Suppressor macrophage treated with lipopolysaccharide for 1 hour (primary cell): Measurements from ENCODE around the gene OPCML.
A peak's percentile ranks its signal among the peaks of the same experiment; 100 is the strongest.

Experiments
- DNase-seq, 3 donors: peaks; one replicate each; pipeline ENCODE4 v3.0.0-alpha.2; 2020 to 2022

OPCML gene

DNA sequence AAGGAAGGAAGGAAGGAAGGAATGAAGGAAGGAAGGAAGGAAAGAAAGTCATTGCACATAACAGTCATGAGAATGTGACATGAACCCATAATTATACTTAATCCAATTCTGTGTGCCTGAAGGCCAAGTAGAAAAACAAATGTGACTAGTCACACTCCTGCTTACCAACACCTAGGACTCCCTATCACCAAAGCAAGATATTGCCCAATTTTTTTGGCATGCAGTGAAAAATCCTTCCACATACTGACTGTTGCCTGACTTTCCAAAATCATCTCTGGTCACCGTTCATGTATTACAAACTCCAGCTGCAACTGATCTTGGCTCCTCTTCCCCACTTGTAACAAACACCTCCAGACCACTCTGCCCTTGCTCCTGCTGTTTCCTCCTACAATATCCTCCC lies 516.8 kb downstream of the OPCML start:
- DNase-seq = no peak

DNA sequence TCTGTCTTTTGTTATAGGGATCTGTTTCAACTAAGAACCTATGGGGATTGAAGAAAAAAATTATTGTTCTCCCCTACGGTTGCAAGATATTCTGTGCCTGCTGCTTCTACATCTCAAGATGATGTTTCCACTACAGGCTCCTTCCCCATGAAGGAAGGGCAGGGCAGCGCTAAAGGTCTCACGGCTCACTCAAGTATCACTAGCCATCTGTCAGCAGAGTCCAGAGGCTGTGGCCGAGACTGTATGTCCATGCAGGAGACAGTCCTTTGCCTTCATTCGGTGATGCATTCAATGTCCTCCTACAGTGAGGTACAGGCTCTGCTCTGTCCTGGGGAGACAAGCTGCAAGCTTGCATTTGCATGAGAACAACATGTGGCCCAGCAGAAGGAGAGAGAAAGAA lies 518.0 kb downstream of the OPCML start:
- no peak for DNase-seq

DNA sequence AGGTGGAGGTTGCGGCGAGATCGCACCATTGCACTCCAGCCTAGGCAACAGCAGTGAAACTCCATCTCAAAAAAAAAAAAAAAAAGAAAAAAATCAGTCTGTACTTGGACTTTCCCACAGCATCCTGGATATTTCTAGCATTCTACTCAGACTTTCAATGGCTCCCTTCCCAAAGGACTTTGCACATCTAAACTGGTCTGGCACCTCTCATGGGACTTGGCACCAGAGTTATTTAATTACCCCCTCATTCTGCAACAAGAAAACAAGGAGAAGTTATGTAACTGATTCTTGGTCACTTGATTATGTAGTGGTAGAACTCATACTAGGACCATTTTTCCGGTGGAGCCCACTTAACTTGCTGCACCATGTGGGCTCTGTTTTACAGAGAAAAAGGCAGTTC lies 519.5 kb downstream of the OPCML start:
- no peak for DNase-seq

DNA sequence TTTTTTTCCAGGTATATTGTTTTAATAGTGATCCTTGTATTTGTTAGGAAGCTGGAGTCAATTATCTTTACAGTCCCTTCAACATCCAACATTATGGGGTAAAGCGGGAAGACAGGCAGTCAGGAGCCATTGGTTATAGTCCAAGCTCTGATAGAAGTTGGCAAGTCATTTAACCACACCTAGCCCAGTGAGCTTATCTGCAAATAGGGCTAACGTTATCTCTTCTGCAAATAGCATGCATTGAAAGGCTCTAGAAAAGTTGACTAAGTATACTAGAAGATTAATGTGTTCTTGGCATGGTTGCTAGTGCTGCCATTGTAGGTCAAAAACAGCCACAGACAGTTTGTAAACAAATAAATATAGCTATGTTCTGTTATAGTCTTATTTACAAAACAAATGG lies 520.7 kb downstream of the OPCML start:
- no peak for DNase-seq

DNA sequence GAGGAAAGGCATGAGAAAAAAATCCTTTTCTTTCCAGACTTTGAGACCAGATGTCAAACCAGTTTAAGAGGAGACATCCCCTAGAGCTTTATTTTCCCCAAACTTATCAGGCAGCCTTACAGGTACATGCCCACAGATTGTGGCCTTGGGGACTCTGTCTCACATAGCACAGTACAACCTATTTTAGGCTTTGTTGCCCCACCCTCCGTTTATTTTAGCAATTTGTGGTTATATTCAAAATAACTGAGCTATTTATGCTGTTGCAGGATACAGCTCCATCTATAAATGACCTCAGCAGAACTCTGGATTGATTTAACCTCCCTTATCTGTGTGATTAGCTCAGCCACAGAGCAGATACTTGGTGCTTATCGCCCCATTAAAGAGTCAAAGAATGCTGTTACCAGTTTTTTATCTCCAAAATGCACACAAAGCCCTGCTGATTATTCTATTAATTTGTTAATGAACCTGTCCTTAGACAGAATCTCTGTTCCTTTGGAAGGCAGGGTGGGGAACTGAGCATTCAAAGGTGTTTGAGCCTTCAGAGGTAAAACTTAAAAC lies 525.2 kb downstream of the OPCML start:
- DNase-seq = no peak

DNA sequence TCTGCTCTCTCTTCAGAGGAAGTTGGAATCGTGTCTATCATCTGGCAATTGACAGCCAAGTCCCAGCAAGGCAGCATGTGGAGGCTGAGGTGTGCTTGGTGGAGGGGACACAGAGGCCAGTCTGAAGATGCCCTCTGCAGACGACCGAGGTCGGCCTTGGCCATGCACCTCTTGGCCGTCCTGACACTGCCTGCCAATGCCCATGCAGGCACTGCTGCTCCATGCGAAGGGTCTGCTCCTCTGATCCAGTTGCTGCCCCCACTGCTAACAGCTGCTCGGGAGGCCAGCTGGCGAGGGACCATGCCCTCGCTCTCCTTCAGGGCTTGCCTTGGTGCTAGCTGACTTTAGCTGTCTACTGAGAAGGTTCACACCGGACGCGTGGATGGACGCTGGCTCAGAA lies 527.9 kb downstream of the OPCML start:
- DNase-seq = no peak

DNA sequence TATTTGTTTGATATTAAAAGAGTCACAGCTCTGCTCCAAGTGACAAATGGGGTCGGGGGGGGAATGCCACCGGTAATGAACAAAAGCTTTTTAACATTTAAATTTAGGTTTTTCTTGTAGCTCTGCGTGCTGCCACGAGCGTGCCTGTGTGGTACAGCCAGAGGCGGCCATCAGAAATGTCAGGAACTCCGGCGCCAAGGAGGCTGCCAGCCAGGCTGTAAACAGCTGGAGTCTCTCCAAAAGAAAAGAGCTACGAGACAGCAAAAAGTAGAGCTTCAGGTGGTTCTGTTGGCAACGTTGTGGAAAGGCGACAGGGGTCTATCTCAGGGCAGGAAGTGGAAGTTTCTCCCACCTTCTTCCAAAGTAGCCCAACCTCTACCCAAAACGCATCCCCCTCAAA lies 532.8 kb downstream of the OPCML start:
- no peak for DNase-seq

DNA sequence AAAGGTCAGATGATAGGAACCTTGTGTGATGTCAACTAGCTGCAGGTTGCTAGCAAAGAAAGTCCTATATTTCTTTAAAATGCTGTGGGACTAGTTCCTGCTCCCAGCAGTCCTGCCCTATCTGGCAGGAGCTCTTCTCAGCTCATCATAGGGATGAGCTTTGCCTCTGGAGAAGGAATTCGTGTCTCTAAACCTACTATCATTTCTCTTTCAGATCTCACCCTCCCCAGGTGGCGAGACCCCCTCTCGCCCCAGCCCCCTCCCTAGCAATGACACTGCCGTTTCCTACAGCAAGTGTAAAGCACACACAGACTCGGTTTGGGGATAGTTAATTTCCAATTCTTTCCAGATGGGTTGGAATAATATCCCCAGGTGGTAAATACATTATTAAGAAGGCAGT lies 533.3 kb downstream of the OPCML start:
- no peak for DNase-seq

DNA sequence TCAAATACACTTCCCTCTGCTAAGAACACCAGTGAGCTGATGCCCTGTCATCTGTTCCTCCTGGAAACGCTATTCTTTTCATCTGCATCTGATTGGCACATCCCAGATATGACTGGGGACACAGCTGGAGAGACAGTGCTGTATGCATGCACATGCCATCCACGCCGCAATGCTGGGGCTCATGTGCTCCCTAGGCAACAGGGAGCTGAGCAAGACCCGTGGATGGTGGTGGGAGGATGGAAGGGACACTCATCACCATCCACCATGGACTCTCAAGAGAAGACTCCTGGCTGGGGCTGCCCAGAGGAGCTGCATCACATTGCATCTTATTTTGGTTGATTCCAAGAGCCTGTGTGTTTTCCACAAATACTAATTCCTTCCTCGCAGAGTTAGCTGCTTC lies 534.9 kb downstream of the OPCML start:
- DNase-seq = no peak

DNA sequence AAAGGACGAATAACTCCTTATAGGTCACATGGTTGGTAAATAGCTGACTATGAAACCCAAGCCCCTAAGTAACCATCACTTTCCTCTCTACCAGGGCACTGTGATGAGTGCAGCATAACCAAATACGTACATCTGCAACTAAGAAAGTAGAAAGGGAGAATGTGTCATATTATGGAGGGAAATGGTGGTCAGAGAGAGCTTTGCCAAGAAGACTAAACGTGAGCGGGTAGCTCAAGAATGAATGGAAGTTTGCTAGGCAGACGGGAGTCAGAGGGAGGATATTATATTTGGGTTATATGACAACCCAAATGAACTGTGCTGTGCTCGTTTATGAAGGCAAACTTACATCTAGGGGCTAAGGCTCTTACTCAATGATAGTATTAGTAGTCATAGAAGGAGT lies 537.3 kb downstream of the OPCML start:
- DNase-seq = no peak

DNA sequence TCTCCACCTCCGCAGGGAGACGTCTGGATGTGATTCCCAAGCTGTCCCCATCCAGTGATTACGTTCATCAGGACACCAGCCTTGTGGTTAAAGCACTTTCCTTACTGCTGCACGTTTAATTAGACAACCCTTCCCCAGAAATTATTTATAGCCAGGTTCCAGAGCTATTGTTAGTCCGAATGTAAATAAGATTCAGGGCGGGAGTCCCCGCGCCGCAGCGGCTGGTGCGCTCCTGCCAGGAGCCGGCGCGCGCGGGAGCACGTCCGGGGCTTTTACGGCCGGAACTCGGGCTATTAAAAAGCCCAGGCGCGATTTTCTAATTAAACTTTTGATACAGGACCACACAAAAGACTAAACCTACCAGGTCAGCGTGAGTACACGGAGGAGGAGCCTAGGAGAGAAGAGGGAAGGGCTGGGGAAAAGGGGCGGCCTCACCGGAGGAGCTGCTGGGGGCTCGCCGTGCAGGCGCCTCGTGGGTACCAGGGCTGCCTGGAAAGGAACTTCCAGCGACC lies 538.3 kb downstream of the OPCML start:
- DNase-seq = no peak

DNA sequence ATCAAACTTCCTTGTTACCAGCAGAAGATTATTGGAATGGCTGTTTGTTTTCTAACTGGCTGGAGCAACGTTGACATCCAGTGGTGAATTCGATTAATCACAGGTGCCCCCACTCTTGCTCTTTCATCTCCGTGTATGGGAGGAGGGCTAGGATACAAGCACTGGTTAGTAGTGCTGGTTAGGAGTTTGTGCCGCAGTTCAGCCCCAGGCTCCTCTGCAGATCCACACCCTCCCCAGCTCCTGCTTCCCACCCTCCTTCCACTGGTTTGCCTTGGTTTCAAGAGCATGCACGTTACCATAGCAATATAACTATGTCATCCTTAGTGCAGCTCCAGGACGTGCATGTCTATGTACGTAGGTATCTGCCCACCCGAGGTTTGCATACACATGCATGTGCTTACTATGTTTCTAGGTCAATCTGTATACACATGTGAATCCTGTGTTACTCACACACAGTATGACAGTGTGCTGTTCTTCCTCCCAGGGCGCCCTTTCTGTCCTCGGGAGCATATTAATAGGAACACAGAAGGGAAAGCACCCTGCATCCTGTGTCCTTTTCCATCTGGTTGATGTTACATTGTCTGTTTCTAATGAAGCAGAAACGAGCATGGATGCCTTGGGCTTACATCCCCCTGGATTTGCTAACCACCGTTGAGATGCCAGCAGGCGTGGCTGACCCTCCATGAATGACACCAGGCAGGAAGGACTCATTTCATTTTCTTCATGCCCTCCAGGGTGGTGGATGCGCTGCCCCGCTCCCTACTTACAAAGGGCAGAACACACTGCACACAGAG lies 539.3 kb downstream of the OPCML start:
- DNase-seq = no peak

DNA sequence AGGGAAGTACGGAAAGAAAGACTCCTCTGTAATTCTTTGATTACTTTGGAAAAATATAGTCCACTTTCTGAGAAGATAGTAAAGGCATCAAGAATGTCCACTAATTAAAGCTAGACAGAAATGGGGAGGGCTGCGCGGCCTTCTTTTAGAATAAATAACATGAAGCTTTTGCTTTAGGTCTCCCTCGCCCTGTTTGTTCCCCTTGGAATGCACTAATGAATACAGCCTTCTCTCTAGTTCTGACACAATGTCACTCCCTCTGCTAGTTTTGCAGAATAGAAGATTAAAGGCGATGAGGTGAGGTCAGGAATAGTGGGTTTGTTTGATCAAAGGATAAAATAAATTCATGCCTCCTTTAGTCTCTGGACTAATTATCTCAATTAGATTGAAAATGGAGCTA lies 543.9 kb downstream of the OPCML start:
- no peak for DNase-seq

DNA sequence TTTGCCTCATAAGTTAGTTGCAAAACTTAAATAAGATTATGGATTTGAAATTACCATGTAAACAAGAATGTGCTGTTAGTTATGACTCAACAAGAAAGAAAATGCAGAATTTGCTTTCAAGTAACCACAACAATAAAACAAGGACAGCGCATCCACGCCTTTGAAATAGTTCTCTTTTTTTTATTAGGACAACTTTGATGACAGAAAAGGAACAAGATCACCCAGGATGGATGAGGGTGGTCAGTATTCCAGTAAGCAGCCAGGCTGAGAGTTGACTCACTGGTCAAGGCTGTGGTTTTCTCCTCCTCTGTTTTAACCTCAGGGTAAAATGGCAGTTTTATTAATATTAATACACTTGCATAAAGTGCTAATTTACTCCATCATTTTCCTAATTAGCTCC lies 544.4 kb downstream of the OPCML start:
- DNase-seq = peak in 1 of 3 donors; percentile 0

DNA sequence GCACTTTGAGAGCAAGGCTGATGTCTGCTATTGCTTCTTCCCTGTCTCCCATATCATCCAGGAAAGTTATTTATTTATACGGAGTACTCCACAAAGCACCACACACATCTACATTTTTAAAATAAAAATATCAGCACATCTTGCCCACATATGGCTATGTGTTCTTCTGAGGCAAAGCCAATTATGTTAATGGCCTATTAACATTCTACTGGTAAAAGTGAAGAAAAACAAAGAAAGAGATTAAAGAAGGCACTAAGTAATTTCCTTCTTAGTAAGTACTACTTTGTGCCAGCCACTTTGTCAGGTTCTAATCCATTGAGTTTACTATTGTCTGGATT lies 548.7 kb downstream of the OPCML start:
- DNase-seq = no peak

DNA sequence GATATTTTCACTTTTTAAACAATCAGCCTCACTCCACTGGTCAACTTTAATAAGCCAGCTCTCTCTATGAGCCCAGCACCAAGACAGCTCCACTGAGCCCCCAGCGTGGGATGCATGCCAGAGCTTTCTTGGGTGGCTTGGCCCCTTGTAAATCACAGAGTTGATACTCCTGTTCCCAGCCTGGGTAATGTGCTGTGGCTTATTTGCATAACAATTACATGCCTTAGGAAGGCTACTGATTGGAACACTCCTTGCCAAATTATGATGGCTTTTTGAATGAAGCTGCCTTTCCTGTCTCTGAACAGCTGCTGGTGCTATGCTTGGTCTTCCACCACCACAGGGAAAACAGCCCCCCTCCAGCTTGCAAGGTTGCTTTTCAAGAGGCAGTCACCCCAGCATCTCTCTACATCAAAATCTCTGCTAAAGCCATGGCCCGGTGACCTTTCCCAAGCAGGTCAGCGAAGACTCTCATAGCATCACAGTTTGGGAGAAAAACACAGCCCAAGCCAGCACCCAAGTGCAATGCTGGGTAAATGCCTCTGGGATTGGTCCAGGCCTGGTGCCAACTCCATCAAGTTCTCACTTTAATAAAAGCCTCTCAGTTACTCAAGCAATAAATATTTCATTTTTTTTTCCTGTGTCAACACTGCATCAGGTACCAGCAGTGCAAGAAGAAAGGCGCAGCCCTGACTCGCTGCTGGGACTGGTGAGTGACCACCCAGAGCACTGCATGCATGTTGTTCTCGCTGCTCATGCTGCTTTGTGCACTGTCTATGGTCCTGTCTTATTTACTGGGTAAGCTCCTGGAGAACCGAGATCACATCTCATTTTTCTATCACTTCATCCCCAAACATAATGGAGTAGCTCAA lies 549.3 kb downstream of the OPCML start:
- DNase-seq = no peak

DNA sequence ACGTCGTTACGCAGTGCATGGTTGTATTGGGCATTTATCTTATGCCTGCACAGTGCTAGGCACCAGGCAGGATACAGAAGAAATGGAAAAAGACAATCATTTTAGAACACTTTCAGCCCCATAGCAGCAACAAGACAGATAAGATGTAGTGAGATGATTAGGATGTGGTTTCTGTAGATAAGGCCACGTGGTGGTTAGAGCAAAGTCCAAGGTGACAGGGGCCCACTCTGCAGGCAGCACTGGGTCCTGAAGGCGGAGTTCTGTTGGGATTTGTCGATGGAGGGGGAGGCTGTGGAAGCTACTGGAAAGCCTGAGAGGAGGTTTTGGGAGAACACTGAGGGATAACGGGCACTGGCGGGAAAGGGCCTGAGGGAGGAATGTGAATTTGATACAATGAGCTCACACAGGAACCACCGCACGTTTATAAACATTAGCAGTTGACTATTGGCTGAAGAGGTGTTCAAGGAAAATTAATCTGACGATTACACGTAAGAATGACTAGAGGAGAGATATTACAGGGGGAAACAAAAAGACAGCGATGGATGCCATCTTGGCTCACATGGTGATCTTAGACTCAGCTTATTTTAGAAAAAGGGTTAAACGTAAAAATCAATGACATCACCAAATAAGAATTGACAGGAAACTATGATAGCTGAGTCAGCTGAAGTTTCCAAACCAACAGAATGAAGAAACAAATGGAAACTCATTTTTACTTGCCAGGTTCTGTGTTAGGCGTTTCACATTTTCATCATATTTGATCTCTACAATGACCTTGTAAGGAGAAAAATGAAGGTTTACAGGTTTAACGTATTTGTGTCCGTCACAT lies 551.0 kb downstream of the OPCML start:
- DNase-seq = no peak

DNA sequence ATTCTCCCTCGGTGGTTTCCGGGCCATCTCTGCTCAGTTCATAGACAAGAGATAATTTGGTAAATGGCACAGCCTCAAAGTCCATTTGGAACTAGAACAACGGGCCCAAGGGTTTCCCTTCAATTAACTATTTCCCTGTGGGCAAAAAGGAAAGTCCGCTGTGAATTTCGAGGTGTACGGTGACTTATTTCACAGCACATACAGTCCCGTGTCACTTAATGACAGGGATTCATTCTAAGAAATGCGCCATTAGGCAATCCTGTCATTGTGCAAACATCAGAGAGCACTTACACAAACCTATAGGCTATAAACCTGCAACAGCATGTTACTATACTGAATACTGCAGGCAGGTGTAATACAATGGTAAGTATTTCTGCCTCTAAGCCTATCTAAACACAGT lies 551.6 kb downstream of the OPCML start:
- no peak for DNase-seq

DNA sequence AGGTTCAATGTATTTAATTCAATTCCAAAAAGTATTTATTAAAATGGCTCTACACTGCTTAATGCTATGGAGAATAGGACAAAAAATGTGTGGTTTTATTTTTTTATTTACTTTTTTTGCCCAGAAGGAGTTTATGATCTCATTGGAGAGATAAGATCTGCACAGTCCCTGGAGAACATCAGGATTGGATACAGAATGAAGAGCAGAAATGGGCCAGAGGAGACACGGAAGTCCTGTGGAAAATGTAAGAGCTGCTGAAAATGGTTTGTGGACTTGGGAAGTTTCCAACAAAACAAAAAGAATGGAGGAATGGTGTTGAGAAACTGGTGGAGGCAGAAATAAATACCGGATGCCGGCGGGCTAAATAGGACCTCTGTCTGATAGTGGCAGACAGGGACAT lies 554.6 kb downstream of the OPCML start:
- no peak for DNase-seq

DNA sequence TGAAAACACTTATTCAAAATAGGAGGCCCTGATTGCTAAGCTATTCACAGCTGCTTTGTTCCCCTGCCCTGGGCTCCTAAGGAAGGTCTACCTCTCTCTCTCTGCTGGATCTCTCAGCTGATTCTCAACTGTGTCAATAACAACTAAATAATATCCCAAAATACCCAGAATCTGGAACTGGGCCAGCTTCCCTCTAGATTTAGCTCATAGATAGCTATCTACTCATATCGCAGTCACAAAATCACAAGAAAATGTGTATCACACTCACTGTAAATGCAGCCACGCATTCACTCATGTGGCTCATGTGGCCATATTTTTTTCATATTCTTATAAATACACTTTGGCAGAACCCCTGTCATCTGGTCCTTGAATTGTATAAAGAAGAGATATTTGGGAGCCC lies 555.1 kb downstream of the OPCML start:
- DNase-seq = no peak

DNA sequence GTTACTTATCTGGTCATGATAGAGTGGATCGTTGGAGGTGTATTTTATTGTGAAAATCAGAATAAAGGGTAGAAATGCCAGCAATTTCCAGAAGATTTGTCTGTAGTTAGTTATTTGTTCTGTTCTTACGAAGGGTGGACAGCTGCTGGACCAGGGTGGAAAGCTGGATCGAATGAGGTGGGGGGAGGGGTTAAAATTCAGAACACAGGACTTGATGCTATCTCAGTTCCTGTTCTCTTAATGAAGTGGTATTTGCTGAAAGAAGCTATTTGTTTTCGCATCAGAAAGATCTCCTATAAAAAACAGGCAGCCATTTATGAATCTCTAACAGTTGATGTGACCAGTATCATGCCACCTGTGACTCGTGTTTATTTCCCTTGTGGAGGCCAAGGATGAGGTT lies 556.2 kb downstream of the OPCML start:
- no peak for DNase-seq

DNA sequence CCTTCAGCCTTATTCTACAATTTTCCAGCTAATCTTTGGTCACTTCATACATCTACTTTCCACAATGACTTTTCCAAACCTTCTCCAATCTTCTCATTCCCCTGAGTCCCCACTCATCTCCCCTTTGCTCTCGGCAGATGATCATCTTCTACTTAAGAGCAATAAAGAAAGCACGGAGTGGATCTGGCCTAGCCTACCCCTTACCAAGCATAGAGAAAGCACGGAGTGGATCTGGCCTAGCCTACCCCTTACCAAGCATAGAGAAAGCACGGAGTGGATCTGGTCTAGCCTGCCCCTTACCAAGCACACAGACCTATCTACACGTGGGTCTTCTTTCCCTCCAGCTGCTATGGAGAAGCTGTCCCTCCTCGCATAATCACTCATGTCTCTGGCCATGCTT lies 558.6 kb downstream of the OPCML start:
- no peak for DNase-seq

DNA sequence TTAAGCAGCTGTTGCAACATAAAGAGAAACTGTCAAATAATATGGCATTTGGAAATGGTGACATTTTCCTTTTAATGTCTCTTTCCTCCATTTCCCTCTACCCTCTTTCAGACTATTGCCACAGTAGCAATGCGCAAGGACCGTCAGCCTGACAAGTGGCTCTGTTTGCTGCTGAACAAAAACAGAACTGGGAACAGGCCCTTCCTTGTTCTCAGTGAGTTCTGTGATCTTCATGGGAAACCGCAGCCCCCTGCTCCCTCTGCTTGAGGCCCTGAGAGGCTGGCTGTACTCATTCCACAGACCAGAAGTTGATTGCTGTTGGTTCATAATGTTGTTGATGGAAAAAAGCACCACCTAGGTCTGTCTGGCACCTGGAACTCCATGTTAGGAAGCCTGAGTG lies 559.7 kb downstream of the OPCML start:
- no peak for DNase-seq
